Activated naive CD8-positive, alpha-beta T cell (primary cell): ENCODE data around the gene TRPC3.

Experiments
- H3K27ac Mint-ChIP-seq: one replicate; pipeline ENCODE4 v1.8.0; 2021; ENCODE audit warnings: mixed read lengths
- H3K27me3 Mint-ChIP-seq: one replicate; pipeline ENCODE4 v1.8.0; 2021; ENCODE audit warnings: mixed read lengths
- H3K36me3 Mint-ChIP-seq: one replicate; pipeline ENCODE4 v1.8.0; 2021; ENCODE audit warnings: mixed read lengths
- H3K4me1 Mint-ChIP-seq: one replicate; pipeline ENCODE4 v1.8.0; 2021; ENCODE audit warnings: low read depth, mixed read lengths
- H3K4me3 Mint-ChIP-seq: one replicate; pipeline ENCODE4 v1.8.0; 2021; ENCODE audit warnings: mild to moderate bottlenecking, mixed read lengths
- H3K9me3 Mint-ChIP-seq: one replicate; pipeline ENCODE4 v1.8.0; 2021; ENCODE audit warnings: low read depth, mixed read lengths

TRPC3 gene

GRCh38 chr4:121951521-121952110, at the start of gene TRPC3:
TRPC3 (minus strand) TSS chr4:121952060; CDS start chr4:121951680, 380 bp downstream.
- no peaks in the 10 kb centered on the region for H3K36me3 Mint-ChIP-seq
- H3K27ac Mint-ChIP-seq: no peak within 1 kb of the TSS
- H3K27me3 Mint-ChIP-seq: peaks cover 23% of the 10 kb centered on the region
- H3K4me3 Mint-ChIP-seq: peak within 1 kb of the TSS; percentile 94
- peaks cover 13% of the 10 kb centered on the region for H3K4me1 Mint-ChIP-seq
- H3K9me3 Mint-ChIP-seq: no peaks in the 10 kb centered on the region

DNA sequence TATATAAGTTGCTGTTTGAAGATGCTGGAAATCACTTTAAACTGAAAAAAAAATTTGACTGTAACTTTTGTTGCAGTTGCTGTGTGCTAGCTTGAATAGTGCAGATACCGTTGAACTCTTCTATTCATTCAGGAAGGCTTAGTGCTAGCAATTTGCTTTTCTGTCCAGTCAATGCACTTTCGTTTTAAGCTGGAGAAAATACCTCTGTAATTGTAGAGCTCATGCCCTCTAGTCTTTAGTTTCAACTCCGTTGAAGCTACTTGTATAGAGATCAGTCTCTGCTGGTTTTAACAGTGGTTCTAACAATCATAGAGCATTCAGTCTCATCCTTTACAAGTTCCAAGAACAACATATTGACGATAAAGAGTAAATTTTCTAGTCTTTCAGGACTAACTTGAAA, 49.0 kb upstream of the TRPC3 start:
- H3K4me3 Mint-ChIP-seq: no peak overlapping the region
- no peaks in the 10 kb centered on the region for H3K36me3 Mint-ChIP-seq

DNA sequence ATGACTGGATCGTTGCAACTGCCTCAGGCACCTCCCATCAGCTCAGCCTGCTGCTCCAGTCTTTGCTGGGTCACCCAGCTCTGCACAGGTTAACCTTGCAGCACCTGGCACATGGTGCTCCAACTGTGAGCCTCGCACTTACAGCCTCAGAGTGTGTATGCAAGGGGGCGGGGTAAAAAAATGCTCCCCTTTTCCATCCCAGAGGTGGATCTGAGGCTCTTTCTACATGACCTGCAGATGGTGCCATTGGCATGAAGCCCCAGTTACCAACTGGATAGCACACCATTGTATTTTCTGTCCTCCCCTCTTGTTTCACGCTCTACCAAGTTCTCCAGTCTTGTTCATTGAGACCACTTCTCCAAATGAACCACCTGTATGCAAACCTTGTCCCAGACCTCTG, 46.2 kb upstream of the TRPC3 start:
- no peaks in the 10 kb centered on the region for H3K9me3 Mint-ChIP-seq
- no peaks in the 10 kb centered on the region for H3K36me3 Mint-ChIP-seq
- H3K27ac Mint-ChIP-seq: no peak overlapping the region
- H3K4me1 Mint-ChIP-seq: no peaks in the 10 kb centered on the region
- peaks cover 12% of the 10 kb centered on the region for H3K27me3 Mint-ChIP-seq
- H3K4me3 Mint-ChIP-seq: no peak overlapping the region

More for the DNA sequence above, 49.0 kb upstream of the TRPC3 start:
- H3K4me1 Mint-ChIP-seq: no peaks in the 10 kb centered on the region
- peaks cover 9% of the 10 kb centered on the region for H3K27me3 Mint-ChIP-seq
- H3K9me3 Mint-ChIP-seq: no peaks in the 10 kb centered on the region
- H3K27ac Mint-ChIP-seq: no peak overlapping the region

DNA sequence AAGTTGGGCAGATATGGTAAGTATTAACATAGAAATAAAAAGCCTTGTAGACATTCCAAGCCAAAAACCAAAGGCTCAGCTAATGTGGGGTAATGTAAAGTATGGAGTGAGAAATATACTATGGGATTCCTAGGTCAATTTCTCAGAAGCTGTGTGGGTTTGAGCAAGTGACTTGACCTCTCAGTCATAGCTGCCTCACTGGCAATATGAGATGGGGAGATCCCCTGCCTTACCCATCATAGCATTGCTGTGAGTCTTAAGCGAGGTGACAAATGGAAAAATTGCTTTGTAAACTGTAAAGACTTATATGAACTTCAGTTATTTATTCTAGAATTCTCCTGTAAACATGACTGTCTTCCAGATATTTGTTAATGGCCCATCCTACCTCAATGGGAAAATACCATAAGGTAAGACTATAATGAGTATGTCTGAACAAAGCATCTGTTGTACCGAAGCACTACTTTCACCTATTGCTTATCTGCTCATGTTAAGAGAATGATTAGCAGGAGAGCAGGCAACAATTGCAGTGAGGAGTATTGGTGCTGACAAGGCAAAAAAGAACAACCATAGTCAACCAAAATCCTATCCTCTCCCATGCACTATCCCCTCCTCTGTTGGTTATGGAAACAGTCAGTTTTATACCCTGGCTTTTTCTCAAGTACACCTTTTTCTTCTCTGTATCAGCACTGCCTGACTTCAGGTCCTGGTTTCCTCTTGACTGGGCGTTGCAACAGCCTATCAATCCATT, 44.1 kb upstream of the TRPC3 start:
- Mint-ChIP-seq H3K4me1 (no peaks in the 10 kb centered on the region), H3K9me3 (no peaks in the 10 kb centered on the region), H3K27ac (no peak overlapping the region), H3K36me3 (no peaks in the 10 kb centered on the region), H3K4me3 (no peak overlapping the region), H3K27me3 (peaks cover 6% of the 10 kb centered on the region)

GRCh38 chr4:121991968-121992367, 40.1 kb upstream of the TRPC3 start:
- no peaks in the 10 kb centered on the region for H3K9me3 Mint-ChIP-seq
- peaks cover 14% of the 10 kb centered on the region for H3K27me3 Mint-ChIP-seq
- H3K4me3 Mint-ChIP-seq: no peak overlapping the region
- no peaks in the 10 kb centered on the region for H3K36me3 Mint-ChIP-seq
- no peaks in the 10 kb centered on the region for H3K4me1 Mint-ChIP-seq
- no peak overlapping the region for H3K27ac Mint-ChIP-seq

GRCh38 chr4:121990489-121990888, 38.6 kb upstream of the TRPC3 start:
- Mint-ChIP-seq H3K4me3 (no peak overlapping the region), H3K27me3 (peaks cover 14% of the 10 kb centered on the region), H3K4me1 (no peaks in the 10 kb centered on the region), H3K27ac (no peak overlapping the region), H3K9me3 (no peaks in the 10 kb centered on the region), H3K36me3 (no peaks in the 10 kb centered on the region)

DNA sequence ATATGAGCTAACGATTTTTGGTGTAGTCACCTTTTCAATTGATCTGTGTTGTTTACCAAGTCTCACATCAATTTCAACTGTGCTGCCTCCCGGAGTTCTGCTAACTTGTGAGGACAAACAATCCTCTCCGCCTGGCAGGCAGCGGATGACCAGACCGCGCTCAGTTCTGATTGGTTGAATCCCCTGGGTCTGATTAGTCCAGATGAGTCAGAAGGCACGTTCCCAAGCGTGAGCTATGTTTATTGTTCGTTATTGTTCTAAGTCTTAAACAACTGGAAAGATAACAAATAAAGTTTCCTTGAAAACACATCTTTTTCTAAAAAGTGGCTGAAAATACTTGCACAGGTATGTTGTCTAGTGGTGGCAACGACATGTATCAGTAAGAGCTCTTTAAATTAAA, 37.9 kb upstream of the TRPC3 start:
- no peak overlapping the region for H3K4me3 Mint-ChIP-seq
- no peaks in the 10 kb centered on the region for H3K4me1 Mint-ChIP-seq
- H3K27me3 Mint-ChIP-seq: peaks cover 14% of the 10 kb centered on the region
- no peaks in the 10 kb centered on the region for H3K9me3 Mint-ChIP-seq
- H3K27ac Mint-ChIP-seq: no peak overlapping the region
- no peaks in the 10 kb centered on the region for H3K36me3 Mint-ChIP-seq

- Mint-ChIP-seq H3K36me3 (no peaks in the 10 kb centered on the region), H3K27ac (no peak overlapping the region), H3K4me1 (no peaks in the 10 kb centered on the region), H3K4me3 (no peak overlapping the region), H3K9me3 (no peaks in the 10 kb centered on the region), H3K27me3 (peaks cover 11% of the 10 kb centered on the region)
Observed at GRCh38 chr4:121988950-121989349, 37.1 kb upstream of the TRPC3 start.

GRCh38 chr4:121980643-121981042, 28.8 kb upstream of the TRPC3 start:
- no peak overlapping the region for H3K27ac Mint-ChIP-seq
- H3K9me3 Mint-ChIP-seq: no peaks in the 10 kb centered on the region
- no peak overlapping the region for H3K4me3 Mint-ChIP-seq
- peaks cover 21% of the 10 kb centered on the region for H3K4me1 Mint-ChIP-seq
- H3K36me3 Mint-ChIP-seq: peaks cover 6% of the 10 kb centered on the region
- H3K27me3 Mint-ChIP-seq: no peaks in the 10 kb centered on the region

DNA sequence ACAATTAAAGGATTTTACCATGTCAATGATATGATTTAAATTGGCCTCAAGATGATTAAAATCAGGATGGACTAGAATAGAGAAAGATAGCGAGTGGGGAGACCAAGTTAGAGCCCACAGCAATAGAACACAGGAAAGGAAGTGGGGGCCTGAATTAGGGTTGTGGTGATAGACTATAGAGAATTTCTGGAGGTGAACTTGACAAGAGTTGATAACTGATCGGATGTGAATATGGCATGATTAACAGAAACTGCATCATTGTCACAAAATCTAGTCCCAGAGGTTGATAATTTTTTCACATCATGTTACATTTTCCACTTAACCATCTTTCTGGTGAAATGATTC, 26.3 kb upstream of the TRPC3 start:
- peak overlapping the region; percentile 86 for H3K27ac Mint-ChIP-seq

GRCh38 chr4:121977251-121978171, 25.7 kb upstream of the TRPC3 start:
- Mint-ChIP-seq H3K4me3 (peak overlapping the region; percentile 74), H3K36me3 (no peaks in the 10 kb centered on the region), H3K9me3 (no peaks in the 10 kb centered on the region), H3K27ac (peak overlapping the region; percentile 86), H3K4me1 (peaks cover 21% of the 10 kb centered on the region), H3K27me3 (no peaks in the 10 kb centered on the region)

More for the DNA sequence above, 26.3 kb upstream of the TRPC3 start:
- H3K9me3 Mint-ChIP-seq: no peaks in the 10 kb centered on the region
- no peaks in the 10 kb centered on the region for H3K27me3 Mint-ChIP-seq
- peak overlapping the region; percentile 74 for H3K4me3 Mint-ChIP-seq
- H3K4me1 Mint-ChIP-seq: peaks cover 21% of the 10 kb centered on the region
- H3K36me3 Mint-ChIP-seq: peaks cover 3% of the 10 kb centered on the region

DNA sequence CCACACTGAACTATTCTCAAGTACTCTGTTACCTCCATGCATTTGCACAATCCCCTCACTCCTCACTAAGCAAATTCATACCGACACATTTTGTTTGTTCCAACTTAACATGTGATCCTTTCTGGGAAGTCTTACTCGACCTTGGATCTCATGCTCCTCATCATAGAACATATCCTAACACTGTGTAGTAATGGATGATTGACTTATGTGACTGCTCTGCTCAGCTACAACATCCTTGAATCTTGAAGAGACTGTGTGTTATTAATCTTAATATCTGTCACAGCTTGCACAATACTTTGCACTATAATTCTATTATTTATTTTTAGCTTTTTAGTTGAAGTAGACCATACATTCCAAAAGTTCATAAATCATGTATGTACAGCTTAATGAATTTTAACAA, 23.9 kb upstream of the TRPC3 start:
- Mint-ChIP-seq H3K36me3 (no peaks in the 10 kb centered on the region), H3K9me3 (no peaks in the 10 kb centered on the region), H3K4me1 (peaks cover 21% of the 10 kb centered on the region), H3K27me3 (no peaks in the 10 kb centered on the region), H3K4me3 (no peak overlapping the region), H3K27ac (no peak overlapping the region)

DNA sequence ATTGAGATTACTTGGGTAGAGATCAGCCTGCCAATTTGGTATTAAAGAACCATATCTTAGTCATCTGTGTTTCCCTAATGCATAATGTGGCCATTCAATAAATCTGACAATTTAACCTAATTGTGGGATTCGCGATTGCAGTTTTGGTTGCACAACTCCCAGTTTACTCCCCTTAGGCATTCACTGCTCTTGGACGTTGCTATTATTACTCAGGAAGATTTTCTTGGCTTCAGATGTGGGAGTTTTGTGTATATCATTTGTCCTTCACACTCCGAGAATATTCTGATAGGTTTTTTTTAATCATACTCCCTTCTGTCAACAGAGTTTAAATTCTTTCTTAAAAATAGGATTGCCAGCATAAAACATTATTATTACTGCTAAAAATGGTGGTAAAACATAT, 22.0 kb upstream of the TRPC3 start:
- Mint-ChIP-seq H3K4me1 (peaks cover 19% of the 10 kb centered on the region), H3K27ac (no peak overlapping the region), H3K4me3 (no peak overlapping the region), H3K36me3 (no peaks in the 10 kb centered on the region), H3K27me3 (peaks cover 3% of the 10 kb centered on the region), H3K9me3 (no peaks in the 10 kb centered on the region)

DNA sequence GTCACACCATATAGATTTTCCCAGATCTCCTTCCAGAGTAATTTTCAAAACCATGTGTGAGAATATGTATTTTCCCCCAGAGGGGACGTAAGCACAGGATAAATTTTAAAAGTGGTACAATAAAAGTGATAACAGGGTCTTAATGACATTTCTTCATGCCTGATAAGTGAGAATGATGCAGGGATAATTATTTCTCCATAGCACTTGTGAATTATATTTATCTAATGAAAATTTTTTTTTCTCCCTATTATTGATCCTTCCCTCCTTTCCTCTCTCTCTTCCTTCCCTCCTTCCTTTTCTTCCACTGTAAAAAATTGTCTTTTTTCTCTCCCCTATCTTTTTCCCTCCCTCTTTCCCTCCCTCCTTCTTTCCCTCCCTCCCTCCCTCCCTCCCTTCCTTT, 17.0 kb upstream of the TRPC3 start:
- Mint-ChIP-seq H3K4me3 (no peak overlapping the region), H3K9me3 (no peaks in the 10 kb centered on the region), H3K27me3 (peaks cover 8% of the 10 kb centered on the region), H3K4me1 (no peaks in the 10 kb centered on the region), H3K27ac (no peak overlapping the region), H3K36me3 (peaks cover 3% of the 10 kb centered on the region)

DNA sequence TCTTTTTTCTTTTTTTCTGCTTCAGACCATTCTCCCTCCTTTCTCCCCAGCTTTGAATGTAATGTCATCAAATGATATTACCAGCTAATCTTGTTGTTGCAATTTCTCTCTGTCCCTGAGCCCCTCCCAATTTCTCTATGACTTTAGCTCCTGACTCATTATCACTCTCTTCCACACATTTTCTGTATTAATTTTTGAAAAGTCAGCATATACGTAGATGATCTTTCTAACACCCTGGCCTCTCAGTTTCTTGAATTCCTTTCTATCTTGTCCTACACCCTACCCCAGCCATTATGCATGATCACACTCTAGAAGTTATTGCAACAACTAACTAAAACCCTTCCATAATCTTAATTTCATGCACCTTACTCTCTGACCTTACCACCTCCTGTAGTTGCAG, 13.1 kb upstream of the TRPC3 start:
- Mint-ChIP-seq H3K9me3 (no peaks in the 10 kb centered on the region), H3K27me3 (peaks cover 4% of the 10 kb centered on the region), H3K36me3 (peaks cover 3% of the 10 kb centered on the region), H3K27ac (no peak overlapping the region), H3K4me3 (no peak overlapping the region), H3K4me1 (no peaks in the 10 kb centered on the region)
